DND-41 (cell line): ENCODE results near the gene ARHGEF19.

Experiments used
- ATAC-seq: fragments of 200-7000 bp; cut with Tn5 transposase; 3 replicates; pipeline ENCODE4 v1.9.1; 2021; ENCODE audit warnings: low read depth; ENCODE audit not compliant: insufficient read depth
- DNase-seq: peaks from one replicate; pipeline ENCODE4 v3.0.0-alpha.2; 2020
- H2AFZ ChIP-seq: 2 replicates; pipeline ENCODE4 v1.6.0; 2012; ENCODE audit warnings: low read depth, low read length
- H3K27ac ChIP-seq: 2 replicates; pipeline ENCODE4 v1.5.1; 2012; ENCODE audit warnings: low read length, inconsistent platforms
- H3K27me3 ChIP-seq: fragments of 200-600 bp; sonication (generic); 2 replicates; pipeline ENCODE4 v1.6.0; 2012; ENCODE audit warnings: low read length, mild to moderate bottlenecking, inconsistent platforms; ENCODE audit not compliant: insufficient read depth, poor library complexity
- H3K36me3 ChIP-seq: 2 replicates; pipeline ENCODE4 v1.5.1; 2012; ENCODE audit warnings: low read length, inconsistent platforms; ENCODE audit not compliant: insufficient read depth
- H3K4me1 ChIP-seq: 2 replicates; pipeline ENCODE4 v1.5.1; 2012; ENCODE audit warnings: mild to moderate bottlenecking, low read length; ENCODE audit not compliant: insufficient read depth
- H3K4me2 ChIP-seq: 2 replicates; pipeline ENCODE4 v1.6.0; 2012; ENCODE audit warnings: mild to moderate bottlenecking, moderate library complexity, low read length, inconsistent platforms; ENCODE audit not compliant: insufficient read depth
- H3K4me3 ChIP-seq, 2 experiments: fragments of 200-600 bp in 1 of 2; shearing (Covaris generic) in 1 of 2; 2 replicates each; pipeline ENCODE4 v1.5.1; 2012 to 2016; ENCODE audit warnings: inconsistent platforms in 2 of 2, low read length in 2 of 2, mild to moderate bottlenecking in 2 of 2, low read depth in 1 of 2, moderate library complexity in 1 of 2
- H3K79me2 ChIP-seq: 2 replicates; pipeline ENCODE4 v1.6.0; 2012; ENCODE audit warnings: low read length, inconsistent platforms; ENCODE audit not compliant: insufficient read depth
- H3K9ac ChIP-seq: 2 replicates; pipeline ENCODE4 v1.6.0; 2012; ENCODE audit warnings: low read depth, mild to moderate bottlenecking, inconsistent platforms, low read length, moderate library complexity
- H3K9me3 ChIP-seq: 2 replicates; pipeline ENCODE4 v1.5.1; 2012; ENCODE audit warnings: low read length, moderate library complexity, mild to moderate bottlenecking, inconsistent platforms; ENCODE audit not compliant: insufficient read depth, severe bottlenecking
- H4K20me1 ChIP-seq: 2 replicates; pipeline ENCODE4 v1.6.0; 2012; ENCODE audit warnings: low read length; ENCODE audit not compliant: insufficient read depth
- EZH2 ChIP-seq: IDR thresholded peaks from 3 replicates; pipeline ENCODE4 v1.6.1; 2012; ENCODE audit warnings: borderline replicate concordance, low read depth, mild to moderate bottlenecking, moderate library complexity, low read length, inconsistent platforms; ENCODE audit not compliant: severe bottlenecking
- TF ChIP-seq, protein P1 (sequence below): IDR thresholded peaks from 2 replicates; pipeline ENCODE4 v1.5.1; 2012; ENCODE audit warnings: borderline replicate concordance, low read length, moderate library complexity, mild to moderate bottlenecking; ENCODE audit not compliant: poor library complexity, severe bottlenecking; ENCODE audit errors: extremely low read depth

ARHGEF19 gene

GRCh38 chr1:16149702-16150488, 62.6 kb downstream of the ARHGEF19 start:
- Histone ChIP-seq H3K4me3 (no peak overlapping the region), H3K27ac (no peak overlapping the region), H3K36me3 (no peaks in the 10 kb centered on the region), H3K9ac (no peak overlapping the region), H3K79me2 (no peaks in the 10 kb centered on the region), H2AFZ (no peak overlapping the region), H4K20me1 (peaks cover 37% of the 10 kb centered on the region), H3K27me3 (no peaks in the 10 kb centered on the region), H3K4me1 (peaks cover 16% of the 10 kb centered on the region), H3K9me3 (no peaks in the 10 kb centered on the region), H3K4me2 (no peak overlapping the region)
- no peak for ATAC-seq
- no peak for DNase-seq
- TF ChIP-seq EZH2, result no peak

- Histone ChIP-seq H3K9ac (no peak overlapping the region), H3K36me3 (no peaks in the 10 kb centered on the region), H3K27ac (no peak overlapping the region), H3K4me3 (no peak overlapping the region), H3K4me1 (peaks cover 16% of the 10 kb centered on the region), H3K9me3 (no peaks in the 10 kb centered on the region), H3K79me2 (no peaks in the 10 kb centered on the region), H3K27me3 (no peaks in the 10 kb centered on the region), H2AFZ (no peak overlapping the region), H3K4me2 (no peak overlapping the region), H4K20me1 (peaks cover 37% of the 10 kb centered on the region)
- TF ChIP-seq, protein P1, sequence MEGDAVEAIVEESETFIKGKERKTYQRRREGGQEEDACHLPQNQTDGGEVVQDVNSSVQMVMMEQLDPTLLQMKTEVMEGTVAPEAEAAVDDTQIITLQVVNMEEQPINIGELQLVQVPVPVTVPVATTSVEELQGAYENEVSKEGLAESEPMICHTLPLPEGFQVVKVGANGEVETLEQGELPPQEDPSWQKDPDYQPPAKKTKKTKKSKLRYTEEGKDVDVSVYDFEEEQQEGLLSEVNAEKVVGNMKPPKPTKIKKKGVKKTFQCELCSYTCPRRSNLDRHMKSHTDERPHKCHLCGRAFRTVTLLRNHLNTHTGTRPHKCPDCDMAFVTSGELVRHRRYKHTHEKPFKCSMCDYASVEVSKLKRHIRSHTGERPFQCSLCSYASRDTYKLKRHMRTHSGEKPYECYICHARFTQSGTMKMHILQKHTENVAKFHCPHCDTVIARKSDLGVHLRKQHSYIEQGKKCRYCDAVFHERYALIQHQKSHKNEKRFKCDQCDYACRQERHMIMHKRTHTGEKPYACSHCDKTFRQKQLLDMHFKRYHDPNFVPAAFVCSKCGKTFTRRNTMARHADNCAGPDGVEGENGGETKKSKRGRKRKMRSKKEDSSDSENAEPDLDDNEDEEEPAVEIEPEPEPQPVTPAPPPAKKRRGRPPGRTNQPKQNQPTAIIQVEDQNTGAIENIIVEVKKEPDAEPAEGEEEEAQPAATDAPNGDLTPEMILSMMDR, result no peak
- no peak for TF ChIP-seq EZH2
- ATAC-seq (no peak), DNase-seq (no peak)
Observed at GRCh38 chr1:16149146-16149545, 63.3 kb downstream of the ARHGEF19 start.

DNA sequence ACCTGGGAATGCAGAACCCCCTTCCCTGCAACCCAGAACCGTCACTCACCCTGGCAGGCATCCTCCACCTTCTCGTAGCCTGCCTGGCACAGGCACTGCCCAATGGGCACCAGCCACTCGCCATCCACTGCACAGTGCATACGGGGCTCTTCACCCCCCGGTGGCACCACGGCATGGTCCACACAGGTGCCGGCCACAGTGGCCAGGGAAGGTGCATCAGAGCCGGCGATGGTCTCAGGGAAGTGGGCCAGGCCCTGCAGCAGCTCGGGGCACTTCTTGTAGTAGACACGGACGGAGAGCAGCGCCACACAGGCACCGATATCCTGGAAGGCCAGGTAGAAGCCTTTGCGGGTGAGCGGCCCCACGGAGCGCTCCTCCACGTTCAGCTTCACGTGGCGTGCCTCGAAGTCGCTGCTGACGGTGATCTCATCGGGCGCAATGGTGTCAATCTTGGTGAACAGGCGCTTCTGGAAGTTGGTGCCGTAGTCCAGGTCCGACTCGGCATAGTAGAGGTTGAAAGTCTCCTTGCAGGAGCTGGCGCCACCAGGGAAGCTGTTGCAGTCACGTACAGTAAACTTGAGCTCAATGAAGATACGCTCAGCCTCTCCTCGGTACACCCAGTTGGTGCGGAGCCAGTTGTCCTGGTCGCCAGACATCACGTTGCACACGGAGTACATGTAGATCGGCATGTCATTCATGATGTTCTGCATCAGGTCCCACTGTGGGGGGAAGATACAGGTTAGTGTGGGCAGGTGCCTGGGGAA, 63.9 kb downstream of the ARHGEF19 start:
- no peaks in the 10 kb centered on the region for H3K27me3 ChIP-seq
- H3K4me2 ChIP-seq, result no peak overlapping the region
- no peaks in the 10 kb centered on the region for H3K36me3 ChIP-seq

More for the DNA sequence above, 63.9 kb downstream of the ARHGEF19 start:
- peaks cover 37% of the 10 kb centered on the region for H4K20me1 ChIP-seq
- no peak overlapping the region for H3K27ac ChIP-seq
- DNase-seq, result no peak
- H3K9ac ChIP-seq, result no peak overlapping the region
- H3K4me1 ChIP-seq, result peaks cover 16% of the 10 kb centered on the region
- no peaks in the 10 kb centered on the region for H3K79me2 ChIP-seq
- H2AFZ ChIP-seq, result no peak overlapping the region
- no peaks in the 10 kb centered on the region for H3K9me3 ChIP-seq
- TF ChIP-seq, protein P1, result no peak
- no peak for TF ChIP-seq EZH2
- no peak for ATAC-seq
- no peak overlapping the region for H3K4me3 ChIP-seq
